GM18907 (cell line): ENCODE measurements around the gene CEP72.
"Not testable (repeated sequence)": the region's sequence is repeated elsewhere in the genome, so short reads cannot be mapped to it uniquely, and the experiment has no call there.

Experiments used
- ATAC-seq: cut with Tn5 transposase; IDR thresholded peaks from one replicate; pipeline ENCODE4 v1.9.1; 2021; ENCODE audit warnings: mild to moderate bottlenecking, moderate library complexity; ENCODE audit not compliant: unreplicated experiment

Gene CEP72

DNA sequence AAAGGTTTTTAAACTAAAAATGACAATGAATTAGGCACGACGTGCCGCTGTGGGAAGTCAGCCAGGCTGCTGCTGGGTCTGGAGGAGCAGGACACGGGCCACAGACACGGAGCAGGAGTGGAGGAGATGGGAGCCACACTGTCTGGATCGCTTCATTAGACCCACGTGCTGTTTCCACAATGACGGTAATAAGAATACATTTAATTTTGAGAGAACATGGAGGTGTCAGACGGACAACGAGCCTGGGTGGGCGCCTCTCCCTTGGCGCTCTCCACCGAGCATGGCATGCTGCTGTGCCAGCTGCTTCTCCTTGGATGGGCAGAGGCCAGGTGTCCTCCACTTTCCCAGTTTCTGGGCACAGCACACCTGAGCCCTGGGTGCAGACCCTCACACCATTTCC, 68.7 kb downstream of the CEP72 start:
- ATAC-seq = not testable (repeated sequence)

DNA sequence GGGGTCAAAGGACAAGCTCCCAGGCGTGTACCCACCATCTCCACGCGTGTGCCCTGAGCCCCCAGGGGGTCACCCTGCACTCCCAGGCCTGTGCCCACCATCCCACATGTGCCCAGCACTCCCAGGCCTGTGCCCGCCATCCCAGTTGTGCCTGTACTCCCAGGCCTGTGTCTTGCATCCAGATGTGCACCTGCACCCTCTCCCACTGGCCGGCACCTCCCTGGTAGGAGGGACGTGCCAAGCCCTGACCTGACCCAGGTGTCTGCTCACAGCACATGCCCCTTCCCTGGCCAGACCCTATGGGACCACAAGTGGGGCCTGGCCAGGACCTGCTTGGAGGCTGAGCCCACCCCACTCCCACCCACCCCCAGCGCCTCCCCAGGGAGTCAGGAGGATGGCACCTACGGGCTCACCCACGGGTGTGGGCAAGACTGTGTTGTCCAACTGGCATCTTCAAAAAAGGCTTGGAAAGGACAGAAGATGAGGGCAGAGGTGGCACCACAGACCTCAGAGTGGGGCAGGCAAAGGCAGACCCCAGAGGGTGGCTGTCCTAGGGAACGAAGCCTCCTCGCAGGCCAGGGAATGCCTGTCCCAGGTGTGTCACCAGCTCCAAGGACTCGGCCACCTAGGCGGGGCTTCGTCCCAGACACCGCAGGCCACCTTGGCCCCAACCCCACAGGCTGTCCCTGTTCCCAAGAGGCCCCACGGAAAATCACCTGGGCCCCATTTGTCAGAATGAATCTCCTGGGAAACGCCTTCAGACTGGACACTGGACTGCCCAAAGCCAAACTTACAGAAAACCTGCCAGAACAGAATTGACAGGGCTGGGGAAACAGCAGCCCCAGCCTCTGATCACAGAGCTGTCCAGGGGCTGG, 69.4 kb downstream of the CEP72 start:
- ATAC-seq = not testable (repeated sequence)

DNA sequence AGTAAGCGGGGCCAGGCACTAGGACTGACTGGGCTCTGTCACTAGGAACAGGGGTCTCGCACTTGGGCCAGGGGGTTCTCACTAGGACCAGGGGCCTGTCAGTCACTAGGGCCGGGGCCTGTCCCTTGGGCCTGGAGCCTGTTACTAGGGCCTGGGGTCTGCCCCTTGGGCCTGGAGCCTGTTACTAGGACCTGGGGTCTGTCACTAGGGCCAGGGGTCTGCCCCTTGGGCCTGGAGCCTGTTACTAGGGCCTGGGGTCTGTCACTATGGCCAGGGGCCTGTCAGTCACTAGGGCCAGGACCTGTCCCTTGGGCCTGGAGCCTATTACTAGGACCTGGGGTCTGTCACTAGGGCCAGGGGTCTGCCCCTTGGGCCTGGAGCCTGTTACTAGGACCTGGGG, 70.1 kb downstream of the CEP72 start:
- not testable (repeated sequence) for ATAC-seq

DNA sequence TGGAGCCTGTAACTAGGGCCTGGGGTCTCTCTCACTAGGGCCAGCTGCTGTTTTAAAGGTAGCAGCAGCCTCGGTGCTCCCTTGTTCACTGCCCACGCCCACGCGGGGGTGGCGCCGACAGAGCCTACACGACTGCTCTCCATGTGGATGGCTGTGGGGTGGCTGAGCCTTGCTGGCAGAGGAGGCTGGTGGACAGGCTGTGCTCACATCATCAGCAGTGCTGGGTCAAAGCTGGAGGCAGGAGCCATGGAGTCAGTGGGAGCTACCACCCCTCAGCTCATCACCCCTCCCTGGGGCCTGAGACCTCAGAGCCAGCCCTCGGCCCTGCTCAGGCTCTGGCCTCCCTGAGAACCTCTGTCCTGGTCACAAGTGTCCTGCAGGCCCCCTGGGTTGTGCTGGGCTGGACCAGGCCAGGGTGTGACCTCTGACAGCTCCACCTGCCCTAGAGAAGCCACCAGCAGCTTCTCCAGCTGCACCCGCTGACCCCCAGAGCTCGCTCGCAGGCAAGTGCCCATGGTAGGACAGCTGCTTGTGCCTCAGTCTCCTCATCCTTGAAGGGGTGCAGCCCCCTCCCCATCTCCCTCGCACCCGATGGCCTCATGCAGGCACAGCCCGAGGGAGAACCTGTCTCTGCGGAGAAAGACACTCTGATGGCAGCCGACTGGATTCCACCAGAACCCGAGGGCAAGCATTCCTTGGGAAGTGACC, 70.7 kb downstream of the CEP72 start:
- ATAC-seq = not testable (repeated sequence)

DNA sequence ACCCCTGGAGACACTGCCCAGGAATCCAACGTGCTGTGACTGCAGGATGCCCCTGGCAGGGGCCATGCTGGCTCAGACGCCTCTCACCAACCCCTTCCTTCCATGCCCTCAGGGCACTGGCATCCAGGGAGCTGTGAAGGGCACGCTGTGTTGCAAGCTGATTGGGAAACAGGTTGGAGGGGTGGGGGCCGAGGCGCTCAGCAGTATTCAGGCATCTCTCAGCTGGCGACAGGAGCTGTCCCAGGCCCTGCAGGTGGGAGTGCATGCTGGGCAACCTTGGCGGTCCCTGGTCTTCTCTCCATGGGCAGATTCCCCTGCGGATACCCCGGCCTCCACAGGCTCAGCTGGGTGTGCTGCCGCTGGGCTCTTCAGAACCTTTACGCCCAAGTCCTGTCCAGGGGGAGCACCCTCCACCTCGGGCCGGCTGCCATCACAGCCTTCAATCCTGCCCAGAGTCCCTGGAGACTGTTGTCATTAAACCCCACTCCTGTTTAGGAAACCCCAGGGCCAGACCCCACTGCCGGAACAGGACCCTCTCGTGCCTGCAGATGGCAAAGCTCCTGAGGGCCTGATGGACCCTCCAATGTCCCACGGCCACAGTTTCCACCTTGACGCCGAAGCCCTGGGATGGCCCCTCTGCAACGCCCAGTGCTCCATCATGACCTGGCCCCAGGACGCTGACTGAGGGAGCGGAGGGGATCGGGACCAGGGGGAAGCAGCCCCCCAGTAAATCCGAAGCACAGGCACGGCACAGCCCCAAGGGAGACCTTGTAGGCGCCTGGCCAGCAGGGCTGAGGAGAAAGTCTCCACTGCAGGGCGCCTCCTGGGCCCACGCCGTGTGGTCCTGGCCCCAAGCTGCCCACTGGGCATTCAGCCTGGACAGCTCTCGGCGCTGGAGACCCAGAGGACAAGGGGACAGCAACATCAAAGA, 71.7 kb downstream of the CEP72 start:
- no peak for ATAC-seq

DNA sequence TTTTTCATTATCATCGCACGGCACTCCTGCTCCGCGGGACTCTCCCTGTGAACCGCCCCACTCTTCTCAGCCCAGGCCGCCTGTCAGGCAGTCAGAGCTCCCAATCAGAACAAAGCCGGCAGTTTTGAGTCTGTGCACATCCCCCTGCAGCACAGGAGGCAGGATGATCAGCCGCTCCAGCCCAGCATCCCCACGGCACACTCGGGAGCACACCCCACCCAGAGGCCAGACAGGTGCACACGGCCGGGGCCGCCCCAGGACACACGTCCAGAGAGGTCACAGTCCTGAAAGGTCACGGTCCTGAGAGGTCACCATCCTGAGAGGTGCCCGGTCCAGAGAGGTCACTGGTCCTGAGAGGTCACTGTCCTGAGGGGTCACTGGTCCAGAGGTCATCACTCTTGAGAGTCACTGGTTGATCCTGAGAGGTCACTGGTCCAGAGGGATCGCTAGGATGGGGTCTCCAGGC, 72.6 kb downstream of the CEP72 start:
- ATAC-seq = no peak

DNA sequence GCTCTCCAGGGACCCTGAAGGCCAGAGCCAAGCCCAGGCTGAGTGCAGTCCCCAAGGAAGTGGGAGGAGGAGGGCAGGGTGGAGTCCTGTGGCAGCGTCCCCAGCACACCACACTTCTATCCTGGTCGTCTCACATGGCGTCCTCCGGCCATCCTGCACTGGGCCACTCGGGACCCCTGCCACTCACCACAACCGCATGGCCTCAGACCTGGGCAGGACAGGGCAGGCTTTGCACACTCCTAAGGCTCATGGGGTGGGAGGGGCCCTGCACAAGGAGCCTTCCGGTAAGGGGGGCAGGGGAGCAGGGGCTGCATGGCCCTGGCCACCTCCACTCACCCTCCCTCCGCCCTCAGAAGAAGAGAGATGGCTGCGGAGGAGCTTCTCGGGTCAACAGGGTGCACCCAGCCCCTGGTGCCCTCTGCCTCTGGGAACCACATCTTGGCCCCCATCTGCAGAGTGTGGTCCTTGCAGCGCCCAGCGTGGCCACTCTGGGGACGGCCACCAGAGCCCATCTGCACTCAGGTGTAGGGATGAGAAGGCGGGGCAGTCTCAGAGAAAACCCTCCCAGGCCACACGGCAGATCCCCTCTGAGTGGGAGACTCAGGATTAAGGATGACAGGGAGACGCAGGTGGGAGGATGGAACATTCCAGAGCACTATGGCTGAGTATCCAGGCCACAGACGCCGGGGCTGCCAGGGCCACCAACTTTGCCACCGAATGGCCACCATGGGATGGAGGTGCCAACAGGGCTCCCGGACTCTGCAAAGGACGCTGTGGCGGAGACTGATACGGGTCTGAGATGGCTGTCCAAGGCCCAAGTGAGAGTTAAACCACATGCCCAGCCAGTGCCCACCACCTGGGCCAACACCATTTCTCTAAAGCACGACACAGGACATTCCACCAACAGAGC, 73.4 kb downstream of the CEP72 start:
- no peak for ATAC-seq

DNA sequence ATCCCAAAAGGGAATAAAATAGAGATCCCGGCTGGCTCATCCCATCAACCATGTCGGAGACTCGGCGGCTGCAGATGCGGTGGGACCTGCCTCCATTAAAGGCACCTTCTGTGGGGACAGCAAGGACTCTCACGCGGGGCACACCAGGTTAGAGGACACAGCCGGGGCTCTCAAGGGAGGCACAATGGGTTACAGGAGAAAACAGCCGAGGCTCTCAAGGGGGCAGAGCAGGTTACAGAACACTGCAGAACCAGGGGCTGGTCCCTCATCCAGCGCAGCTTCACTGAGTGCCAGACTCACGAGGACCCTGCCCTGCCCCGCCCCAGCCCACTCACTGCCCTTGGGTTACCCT, 74.0 kb downstream of the CEP72 start:
- not testable (repeated sequence) for ATAC-seq

DNA sequence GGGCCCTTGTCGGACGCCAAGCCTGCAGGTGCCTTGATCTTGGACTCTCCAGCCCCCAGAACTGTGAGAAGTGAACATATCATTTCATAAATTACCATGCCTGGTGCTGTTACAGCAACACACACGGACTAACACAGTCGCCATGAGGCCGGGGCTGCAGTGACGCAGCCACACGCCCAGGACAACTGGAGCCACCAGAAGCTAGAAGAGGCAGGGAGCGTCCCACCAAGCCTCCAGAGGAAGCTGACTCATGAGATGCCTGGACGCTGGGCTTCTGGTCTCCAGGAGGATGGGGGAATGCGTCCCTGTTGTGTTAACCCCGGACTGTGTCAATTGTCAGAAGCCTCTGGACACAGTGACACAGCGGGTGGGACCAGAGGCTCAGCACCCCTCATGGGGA, 74.8 kb downstream of the CEP72 start:
- not testable (repeated sequence) for ATAC-seq

DNA sequence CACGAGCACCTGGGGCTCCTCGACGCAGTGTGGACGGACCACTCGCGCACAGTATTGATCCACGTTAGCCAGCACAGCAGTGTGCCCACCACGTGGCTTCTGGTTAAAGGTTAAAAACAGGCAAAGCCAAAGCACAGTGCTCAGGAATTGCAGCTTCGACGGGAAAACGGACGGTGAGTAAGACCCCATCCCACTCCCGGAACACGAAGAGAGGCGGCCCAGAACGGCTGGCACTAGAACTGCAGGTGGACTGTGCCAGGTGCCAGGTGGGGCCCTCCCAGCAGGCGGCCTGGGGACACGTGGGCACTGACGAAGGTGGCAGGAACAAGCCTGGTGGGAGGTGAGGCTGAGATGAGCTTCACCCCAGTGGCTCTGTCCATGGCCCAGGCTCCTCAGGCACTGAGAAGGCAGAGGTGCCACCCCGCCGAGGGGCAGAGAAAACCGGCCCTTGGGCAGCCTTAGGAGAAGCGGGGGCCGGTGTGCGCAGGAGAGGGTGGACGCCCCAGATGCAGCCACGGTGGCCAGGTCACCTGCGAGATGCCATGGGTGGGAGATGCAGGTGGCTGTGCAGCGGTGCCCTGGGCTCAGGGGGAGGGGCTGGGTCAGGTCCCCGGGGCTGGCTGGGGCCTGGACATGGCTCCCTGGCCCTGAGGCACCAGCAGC, 76.3 kb downstream of the CEP72 start:
- ATAC-seq = not testable (repeated sequence)

DNA sequence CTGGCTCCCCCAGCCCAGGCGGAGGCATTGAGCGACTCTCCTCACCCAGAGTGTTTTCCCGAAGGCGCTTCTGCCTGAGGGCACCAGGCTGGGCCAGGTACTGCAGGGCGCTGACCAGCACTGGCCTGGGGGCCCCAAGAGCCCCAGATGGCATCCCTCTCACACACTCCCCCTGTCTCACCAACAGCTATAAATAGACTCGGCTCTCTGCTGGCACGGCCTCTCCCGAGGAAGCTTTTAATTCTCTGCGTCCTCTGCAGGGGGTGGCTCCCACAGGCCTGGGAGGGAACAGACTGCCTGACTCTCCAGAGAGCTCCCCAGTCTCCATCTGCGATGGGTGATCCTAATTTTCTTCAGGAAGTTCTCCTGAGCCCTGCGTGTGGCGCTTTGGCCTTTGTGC, 78.2 kb downstream of the CEP72 start:
- not testable (repeated sequence) for ATAC-seq

DNA sequence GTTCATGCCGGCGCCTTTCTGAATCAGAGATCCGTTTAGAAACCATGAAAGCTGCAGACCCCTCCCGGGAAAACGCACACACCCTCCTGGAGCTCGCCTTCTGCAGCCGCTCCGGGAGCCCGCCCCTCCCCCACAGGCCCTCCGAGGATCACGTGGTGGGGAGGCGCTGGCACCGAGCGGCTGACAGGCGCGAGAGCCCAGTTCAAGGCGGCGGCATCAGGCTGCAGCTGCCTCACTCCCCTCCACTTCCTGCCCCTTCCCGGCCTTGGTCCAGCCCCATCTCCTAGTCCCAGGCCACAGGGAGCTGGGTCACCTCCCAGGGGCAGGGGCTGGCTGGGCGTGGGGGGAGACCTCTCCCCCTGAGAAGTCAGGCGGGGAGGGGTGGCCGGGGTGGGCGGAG, 78.9 kb downstream of the CEP72 start:
- not testable (repeated sequence) for ATAC-seq

DNA sequence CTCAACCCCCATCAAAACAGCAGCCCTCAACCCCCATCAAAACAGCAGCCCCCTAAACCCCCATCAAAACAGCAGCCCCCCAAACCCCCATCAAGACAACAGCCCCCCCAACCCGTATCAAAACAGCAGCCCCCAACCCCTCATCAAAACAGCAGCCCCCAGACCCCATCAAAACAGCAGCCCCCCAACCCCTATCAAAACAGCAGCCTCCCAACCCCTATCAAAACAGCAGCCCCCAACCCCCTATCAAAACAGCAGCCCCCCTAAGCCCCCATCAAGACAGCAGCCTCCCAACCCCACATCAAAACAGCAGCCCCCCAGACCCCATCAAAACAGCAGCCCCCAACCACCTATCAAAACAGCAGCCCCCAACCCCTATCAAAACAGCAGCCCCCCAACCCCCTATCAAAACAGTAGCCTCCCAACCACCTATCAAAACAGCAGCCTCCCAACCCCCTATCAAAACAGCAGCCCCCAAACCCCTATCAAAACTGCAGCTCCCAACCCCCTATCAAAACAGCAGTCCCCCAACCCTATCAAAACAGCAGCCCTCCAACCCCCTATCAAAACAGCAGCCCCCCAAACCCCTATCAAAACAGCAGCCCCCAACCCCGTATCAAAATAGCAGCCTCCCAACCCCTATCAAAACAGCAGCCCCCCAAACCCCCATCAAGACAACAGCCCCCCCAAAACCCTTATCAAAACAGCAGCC, 79.8 kb downstream of the CEP72 start:
- ATAC-seq = no peak

DNA sequence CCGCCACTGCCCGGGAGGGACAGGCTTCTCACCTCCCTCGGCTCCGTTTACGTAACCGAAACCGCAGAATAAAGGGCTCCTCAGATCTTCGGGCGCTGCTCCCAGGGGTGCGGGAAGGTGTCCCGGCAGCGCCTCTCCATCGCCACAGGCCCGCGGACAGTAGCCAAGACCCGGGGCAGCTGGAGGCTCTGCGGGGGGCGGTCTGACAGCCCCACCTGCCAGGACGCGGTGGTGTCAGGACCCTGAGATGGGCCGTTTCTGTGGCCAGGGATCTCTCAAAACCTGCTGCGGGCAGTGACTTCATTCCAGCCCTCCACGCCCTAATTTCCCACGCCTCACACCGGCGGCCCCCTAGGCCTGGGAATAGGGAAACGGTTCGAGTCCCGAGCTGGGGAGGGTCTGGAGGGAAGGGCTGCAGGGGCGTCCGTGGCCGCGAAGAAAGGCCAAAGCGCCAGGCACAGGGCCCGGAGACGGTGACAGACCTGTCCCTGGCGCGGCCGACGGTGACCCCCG, 80.4 kb downstream of the CEP72 start:
- ATAC-seq = peak; percentile 4

DNA sequence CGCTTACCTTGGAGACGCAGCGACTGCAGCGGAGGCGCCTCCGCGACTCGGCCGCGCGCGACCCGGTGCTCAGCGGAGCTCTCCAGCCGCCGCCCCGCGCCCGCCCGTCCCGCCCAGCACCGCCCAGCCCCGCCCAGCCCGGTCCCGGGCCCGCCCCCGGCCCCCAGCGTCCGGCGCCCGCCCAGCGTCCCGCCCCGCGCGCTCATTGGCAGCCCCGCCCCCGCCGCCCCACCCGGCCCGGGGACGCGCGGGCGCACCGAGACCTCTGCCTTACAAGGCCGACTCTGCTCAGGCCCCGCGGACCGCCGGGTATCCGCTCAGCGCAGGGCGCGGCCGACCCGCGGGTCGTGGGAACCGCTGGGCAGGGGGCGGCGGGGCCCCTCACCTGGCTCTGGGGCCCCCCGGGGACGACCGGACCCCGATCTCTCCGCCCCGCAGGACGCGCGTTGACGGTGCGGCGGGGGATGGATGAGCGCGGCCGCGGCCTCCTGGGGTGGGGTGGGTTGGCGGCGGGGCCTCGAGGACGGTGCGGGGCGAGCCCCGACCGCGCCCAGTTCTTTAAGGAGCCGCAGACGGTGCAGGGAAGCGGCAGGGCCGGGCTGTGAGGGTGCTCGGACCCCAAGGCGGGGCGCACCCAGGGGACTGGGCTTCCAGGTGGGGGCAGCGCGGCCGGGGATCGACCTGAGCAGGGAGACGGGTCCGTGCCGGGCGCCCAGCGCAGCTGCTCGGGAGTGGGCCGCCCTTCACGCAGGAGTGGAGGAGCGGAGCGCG, 81.3 kb downstream of the CEP72 start, which contains the start of gene TPPP:
TSS of gene TPPP (minus strand) at position 82 of the 771 bp plus-strand sequence. CDS start 15,292 bp downstream, outside the sequence.
- ATAC-seq = peak; percentile 74

DNA sequence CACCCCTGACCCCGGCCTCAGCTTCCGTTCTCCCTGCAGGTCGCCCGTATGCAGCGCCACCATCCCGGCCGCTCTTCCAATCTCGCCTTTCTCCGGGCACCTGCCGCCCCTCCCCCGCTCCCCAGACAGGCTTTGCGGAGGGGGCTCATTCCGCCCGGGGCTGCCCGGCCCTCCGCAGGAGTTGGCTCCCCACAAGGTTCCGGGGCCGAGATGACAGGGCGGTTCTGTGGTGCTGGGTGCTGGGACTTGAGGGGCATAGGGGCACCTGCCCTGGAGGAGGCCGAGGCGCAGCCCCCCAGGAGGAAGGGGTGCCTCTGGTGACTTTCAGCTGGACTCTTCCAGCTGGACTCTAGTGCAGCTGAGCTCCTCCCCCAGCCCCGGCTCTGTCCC, 81.9 kb downstream of the CEP72 start:
- ATAC-seq = peak; percentile 8

DNA sequence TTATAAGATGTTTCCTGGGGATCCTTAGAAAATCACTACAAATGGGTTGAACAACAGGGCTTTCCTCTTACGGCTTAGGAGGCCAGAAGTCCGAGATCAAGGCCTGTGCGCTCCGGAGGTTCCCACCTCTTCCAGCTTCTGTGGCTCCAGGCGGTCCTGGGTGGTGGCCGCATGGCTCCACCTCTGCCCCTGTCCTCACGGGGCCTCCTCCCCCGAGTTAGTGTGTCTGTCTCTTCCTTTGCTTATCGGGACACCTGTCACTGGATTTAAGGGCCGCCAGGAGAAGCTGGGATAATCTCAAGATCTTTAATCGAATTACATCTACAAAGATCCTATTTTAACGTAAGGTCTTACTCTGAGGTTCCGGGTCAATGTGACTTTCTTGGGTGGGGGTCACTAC, 83.3 kb downstream of the CEP72 start:
- ATAC-seq = not testable (repeated sequence)

DNA sequence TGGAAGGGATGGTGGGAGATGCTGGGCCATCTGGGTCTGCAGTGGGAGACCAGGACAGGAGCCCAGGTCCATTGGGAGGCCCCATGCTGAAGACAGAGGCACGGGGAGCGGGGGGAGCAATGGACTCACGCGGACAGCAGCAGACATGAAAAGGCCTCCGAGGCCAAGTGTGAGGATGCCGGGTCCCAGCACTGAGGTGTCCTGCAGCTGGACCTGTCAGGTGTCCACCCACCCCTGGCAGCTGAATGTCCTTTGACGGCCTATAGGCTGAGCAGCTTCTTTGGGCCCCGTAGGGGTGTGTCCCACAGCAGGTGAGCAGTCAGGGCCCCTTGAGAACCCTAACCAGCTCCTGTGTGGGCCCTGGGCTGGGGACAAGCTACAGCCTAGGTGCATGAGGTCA, 84.1 kb downstream of the CEP72 start:
- not testable (repeated sequence) for ATAC-seq
